Measurements from ENCODE around the gene VBP1.
"Not testable (repeated sequence)": the region's sequence is repeated elsewhere in the genome, so short reads cannot be mapped to it uniquely, and the experiment has no call there.

Gene VBP1, protein sequence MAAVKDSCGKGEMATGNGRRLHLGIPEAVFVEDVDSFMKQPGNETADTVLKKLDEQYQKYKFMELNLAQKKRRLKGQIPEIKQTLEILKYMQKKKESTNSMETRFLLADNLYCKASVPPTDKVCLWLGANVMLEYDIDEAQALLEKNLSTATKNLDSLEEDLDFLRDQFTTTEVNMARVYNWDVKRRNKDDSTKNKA

DNA sequence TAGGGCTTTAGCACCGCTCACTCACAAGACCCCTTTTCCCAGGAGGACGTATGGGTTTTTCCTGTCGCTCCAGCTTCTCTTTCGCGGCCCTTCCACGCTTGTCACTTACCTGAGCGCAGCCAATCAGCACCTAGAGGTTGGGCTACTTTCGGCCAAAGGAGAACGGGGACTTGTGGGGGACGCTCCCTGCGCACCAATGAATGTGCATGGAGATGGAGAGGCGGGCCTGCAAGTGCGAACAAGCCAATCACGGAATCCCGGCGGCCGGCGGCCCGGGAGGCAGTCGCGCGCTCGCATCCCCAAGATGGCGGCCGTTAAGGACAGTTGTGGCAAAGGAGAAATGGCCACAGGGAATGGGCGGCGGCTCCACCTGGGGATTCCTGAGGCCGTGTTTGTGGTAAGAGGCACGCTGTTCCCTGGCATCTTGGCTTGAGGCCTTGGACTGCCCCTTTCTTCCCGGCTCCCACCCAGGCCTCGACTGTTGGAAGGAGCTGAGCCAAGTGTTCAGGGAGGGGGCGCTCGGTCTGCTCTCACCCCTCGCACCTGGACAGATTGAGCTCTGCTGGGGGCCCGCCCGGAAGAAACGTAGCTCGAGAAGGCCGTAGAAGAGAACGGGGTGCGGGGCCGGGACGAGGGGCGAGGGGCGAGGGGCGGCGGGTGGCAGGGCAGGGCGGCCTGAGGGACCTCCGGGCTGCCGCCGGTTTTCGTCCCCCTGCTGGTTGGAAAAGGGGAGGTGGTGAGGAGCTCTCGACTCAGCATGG lies at the start of gene VBP1:
TSS of gene VBP1 (plus strand) at position 282 of the 761 bp plus-strand sequence. CDS start at position 305, 23 bp downstream.
- DNase-seq (ENCODE audit: low read depth) = peak; percentile 81

DNA sequence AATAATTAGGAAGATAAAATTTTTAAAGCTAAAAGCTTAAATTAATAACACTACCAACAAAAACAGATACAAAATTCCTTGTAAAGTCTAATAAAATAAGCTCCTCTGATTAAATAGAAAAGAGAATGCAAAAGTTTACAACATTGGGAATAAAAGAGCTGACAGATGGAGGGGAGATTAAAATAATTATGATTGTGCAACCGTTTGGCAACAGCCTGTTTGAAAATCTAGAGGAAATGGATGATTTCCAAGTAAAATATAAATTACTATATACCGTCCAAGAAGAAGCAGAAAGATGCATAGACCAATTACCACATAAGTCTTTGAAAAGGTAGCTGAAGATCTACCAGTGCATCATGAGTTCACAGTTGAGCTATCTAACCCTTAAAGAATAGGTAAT lies 46.4 kb upstream of the VBP1 start:
- DNase-seq (ENCODE audit: low read depth) = no peak

DNA sequence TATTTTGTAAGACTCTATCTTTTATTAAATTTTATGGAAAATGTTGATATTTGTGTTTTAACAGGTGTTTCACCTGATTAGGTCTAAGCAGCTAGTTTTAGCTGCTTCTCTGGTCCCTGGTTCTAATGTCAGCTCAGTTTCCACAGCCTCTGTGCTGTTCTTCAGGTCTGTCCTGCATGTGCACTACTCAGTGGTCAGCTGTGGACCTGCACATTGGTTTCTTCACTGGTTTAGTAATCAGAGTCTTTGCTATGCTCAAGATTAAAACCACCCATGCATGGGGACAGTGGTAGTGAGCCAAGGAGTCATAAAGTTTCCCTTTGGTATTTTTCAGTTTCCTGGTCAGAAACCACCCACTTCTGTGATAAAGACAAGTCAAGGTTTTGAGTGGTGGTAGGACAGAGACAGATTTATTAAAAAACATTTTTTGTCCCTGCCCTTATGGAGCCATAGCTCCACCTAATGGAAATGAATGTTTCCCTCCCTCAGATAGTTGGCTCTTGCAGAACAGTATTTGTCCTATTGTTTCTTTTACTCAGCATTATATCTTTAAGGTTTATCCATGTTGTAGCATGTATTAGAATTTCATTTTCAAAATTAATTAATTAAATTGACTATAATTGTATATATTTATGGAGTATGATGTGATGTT lies 36.8 kb upstream of the VBP1 start:
- no peak for DNase-seq (ENCODE audit: low read depth)

DNA sequence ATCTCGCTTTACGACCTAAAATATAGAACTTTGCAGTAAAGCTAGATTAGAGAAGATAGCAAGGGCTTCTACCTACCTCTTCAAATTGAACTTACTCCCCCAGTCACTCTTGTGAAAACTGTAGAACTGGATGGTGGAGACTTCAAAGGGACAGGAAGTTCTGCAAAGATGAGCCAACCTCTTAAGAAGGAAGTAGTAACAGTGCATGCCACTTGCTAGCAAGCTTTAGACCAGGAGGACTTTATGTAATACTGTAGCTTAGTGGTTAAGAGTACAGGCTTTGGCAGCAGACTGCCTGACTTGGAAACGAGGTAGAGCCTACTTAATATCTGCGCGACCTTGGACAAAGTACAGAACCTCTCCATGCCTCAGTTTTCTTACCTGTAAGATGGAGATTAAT lies 27.5 kb upstream of the VBP1 start:
- no peak for DNase-seq (ENCODE audit: low read depth)

DNA sequence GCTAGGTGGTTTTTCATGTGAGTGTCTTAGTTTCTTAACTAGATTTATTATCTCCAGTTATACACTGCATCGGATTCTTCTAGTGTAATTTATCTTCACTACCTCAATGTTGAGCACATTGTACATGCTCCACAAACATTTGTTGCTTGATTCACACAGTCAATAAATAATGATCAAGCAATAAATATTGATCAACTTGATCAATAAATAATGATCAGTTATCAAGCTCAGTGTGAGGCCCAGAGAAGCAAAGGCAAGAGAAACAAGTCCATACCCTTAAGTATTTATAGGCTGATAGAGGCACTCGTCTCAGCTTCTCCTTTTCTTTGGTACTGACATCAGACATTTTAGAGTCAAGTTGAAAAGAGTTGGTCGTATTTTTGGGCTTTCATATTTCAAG lies 5.1 kb upstream of the VBP1 start:
- DNase-seq (ENCODE audit: low read depth) = no peak

DNA sequence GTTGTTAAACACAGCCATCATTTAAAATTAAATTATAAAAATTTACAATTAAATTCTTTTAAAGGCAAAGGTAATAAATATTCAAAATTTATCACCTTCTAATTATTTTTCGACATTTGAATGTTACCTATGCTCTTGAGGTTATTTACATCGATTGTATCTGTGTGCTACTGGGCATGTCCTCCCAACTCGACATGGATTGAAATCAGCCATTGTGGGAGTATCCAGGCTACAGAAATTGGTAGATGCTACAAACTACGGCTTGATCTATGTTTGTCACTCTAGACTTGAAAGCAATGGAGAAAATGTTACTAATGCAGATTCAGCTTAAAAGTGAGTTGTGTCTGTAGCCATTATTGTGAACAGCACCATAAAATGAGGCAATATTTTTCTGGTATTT lies 2.5 kb upstream of the VBP1 start:
- no peak for DNase-seq (ENCODE audit: low read depth)

DNA sequence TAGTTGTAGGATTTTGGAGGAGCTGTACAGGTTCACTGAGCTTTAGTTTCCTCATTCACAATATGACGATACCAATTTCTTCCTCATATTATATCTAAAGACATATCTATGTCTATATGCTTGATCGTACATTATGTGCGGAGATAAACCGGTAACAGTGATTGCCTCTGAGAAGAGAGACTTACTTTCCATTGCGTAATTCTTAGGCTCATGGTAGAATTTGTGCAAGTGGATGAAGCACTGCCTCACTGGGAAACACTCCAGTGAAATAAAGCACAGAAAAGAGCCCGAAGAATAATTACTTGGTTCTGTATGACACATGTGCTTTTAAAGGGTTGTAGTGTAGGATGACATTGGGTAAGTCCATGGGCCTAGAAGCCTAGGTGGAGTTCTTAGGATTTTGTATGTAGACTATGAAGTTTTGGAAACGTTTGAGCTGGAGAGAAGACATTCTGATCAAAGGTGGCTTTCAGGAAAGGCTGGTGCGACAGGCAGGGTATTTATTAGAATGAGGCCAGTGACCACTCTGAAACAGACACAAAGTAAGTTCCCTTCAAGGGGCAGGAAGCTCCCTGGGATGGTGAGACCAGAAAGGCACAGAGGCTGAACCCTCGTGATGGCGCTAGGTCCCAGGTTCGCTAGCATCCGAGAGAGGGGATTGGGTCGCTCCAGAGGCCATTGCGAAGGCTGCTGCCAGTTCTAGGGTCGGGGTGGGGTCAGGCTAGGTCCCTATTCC lies 649 bp upstream of the VBP1 start:
- DNase-seq (ENCODE audit: low read depth) = no peak

DNA sequence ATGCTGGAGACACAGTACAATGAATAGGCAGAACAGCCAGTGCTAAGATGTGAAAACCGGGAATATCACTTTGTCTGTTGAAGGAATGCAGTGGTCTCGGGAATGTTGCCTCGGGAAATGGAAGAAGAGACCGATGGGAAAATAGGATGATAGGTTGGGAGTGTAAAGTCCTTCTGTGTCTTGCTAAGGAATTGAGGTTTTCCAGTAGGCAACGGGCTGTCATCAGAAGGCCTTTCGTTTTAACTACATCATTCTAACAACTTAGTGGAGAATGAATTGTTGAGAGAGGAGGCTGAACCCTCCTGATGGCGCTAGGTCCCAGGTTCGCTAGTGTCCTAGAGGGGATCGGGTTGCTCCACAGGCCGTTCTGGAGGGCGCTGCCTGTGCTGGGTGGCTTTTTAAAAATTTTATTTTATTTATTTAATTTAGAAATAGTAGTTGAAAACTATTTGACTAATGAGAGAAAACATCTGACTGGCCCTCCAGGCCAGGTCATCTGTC lies 730 bp downstream of the VBP1 start:
- DNase-seq (ENCODE audit: low read depth) = no peak

DNA sequence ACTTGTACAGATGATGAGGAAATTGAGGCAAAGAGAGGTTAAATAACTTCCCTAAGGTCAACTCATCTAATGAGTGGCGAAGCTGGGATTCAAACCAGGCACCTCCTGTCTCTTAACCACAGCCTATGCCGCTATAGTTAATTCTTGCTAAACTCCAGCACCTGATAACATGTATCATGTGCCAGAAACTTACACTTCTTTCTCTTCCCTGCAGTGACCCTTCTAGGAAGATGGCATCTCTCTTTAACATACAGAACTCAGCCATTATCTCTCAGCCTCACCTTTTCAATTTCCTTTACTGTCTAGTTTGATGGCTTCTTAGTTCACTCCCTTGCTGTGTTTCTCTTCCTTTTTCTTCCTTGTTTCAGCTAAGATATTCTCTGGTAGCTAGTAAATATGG lies 2.5 kb downstream of the VBP1 start:
- no peak for DNase-seq (ENCODE audit: low read depth)

DNA sequence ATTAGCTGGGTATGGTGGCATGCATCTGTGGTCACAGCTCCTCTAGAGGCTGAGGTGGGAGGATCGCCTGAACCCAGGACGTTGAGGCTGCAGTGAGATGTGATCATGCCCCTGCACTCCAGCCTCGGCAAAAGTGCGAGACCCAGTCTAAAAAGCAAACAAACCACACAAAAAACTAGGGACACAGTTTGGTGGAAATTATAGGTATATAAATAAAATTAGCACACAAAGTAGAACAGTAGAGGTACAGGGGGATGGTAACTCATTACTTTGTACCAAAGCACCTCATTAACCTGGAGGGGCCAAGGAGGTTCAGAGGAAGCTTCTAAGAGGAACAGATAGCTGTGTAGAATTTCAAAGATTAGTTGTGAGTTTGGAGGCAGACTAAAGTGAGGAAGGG lies 5.1 kb downstream of the VBP1 start:
- no peak for DNase-seq (ENCODE audit: low read depth)

DNA sequence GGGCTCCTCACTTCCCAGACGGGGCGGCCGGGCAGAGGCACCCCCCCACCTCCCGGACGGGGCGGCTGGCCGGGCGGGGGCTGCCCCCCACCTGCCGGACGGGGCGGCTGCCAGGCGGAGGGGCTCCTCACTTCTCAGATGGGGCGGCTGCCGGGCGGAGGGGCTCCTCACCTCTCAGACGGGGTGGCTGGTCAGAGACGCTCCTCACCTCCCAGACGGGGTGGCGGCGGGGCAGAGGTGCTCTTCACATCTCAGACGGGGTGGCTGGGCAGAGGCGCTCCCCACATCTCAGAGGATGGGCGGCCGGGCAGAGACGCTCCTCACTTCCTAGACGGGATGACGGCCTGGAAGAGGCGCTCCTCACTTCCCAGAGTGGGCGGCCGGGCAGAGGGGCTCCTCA lies 7.5 kb downstream of the VBP1 start:
- not testable (repeated sequence) for DNase-seq (ENCODE audit: low read depth)

DNA sequence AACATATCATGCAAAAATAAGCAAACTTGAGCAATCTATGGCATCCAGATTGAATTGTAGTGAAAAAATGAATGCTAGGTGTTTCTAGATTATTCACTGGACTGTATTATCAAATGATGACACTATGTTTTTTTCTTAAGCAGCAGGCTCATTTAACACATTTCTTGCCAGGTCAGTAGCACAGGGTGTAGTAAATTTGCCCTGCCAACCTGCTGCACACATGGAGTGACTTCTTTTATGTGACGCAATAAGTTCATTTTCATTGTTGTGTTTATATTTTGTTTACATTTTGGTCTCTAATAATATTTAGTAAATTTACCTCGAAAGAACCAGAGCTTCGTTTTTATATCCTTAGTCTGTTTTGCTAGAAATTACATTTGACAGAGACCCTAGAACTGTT lies 9.5 kb downstream of the VBP1 start:
- DNase-seq (ENCODE audit: low read depth) = no peak

DNA sequence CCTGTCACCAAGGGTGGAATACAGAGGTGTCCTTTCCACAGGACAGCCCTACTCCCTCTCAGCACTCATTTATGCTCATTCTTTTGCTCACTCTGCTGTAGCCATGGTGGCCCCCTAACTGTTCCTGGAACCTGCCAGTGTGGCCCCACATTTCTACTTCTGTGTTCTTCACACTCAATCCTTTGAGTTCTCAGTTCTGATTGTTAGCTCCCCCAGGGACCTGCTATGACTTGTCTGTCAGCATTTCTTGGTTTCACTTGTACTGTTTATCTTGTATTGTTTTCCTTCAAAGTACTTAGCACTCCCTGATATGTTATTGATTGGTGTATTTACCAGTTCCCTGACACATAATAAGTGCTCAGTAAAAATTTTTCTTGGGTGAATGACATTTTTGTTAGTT lies 14.9 kb downstream of the VBP1 start:
- DNase-seq (ENCODE audit: low read depth) = no peak

DNA sequence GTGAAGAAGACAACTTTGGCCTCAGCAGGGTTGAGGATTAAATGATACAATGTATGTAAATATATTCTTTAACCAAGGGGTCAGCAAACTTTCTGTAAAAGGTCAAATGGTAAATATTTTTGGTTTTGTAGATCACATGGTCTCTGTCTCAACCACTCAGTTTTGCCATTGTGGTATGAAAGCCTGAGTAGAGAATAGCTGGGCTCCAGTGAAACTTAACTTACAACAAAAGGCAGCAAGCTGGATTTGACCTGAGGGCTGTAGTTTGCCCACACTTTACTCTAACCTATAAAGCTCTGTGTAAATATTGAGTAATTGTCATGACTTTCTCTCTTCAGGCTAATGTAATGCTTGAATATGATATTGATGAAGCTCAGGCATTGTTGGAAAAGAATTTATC lies 19.6 kb downstream of the VBP1 start:
- DNase-seq (ENCODE audit: low read depth) = no peak

DNA sequence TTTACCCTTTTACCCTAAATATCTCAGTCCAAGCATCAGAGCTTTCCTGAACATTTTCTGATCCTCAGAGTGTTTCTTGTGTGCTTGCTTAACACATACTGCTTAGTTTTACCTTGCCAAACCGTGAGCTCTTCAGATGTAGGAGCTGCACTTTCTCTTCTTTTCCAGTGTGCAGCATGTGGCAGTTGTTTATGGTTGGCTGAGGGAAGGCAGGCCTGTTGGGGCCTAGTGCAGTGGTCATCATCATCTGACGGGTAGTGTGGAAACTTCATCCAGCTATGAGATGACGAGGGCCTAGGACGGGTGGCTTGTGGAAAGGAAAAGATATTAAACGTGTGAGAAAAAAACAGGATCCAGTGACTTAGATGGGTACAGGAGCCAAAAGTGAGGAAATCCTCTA lies 21.5 kb downstream of the VBP1 start:
- DNase-seq (ENCODE audit: low read depth) = no peak

DNA sequence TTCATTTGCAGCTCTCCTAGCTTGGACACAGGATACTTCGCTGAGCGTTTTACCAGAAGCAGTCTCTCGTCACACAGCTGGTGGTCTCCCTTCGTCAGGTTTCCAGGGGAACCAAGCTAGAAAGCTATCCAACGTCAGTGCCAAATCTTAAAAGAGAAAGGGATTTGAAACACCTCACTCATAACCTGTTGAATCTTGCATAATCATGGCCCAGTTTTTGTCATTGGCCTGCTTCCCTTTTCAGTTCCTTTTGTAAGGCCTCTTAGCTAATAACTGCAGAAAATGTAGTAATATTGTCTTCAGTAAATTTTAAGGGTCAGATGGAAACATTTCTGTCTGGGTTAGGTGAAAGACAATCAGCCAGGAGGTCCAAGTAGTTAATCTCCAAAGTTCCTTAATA lies 26.0 kb downstream of the VBP1 start:
- no peak for DNase-seq (ENCODE audit: low read depth)

DNA sequence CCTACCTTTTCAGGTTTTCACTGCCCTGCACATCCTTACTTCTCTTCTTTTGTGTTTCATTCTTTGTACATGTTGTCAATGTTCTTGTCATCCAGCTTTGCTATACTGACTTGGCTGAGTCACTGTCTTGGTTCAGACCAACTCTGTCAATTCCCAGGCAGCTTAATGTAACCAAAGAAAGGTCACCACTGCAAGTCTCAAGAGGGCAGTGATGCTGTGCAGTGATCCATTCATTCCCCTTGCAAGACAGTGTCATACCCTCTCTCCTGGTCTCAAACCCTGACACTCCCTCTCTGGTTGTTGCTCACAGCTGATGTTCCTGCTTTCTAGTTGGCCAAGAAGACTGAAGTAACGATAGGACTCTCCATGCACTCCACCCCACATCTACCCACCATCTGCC lies 30.5 kb downstream of the VBP1 start:
- DNase-seq (ENCODE audit: low read depth) = no peak

DNA sequence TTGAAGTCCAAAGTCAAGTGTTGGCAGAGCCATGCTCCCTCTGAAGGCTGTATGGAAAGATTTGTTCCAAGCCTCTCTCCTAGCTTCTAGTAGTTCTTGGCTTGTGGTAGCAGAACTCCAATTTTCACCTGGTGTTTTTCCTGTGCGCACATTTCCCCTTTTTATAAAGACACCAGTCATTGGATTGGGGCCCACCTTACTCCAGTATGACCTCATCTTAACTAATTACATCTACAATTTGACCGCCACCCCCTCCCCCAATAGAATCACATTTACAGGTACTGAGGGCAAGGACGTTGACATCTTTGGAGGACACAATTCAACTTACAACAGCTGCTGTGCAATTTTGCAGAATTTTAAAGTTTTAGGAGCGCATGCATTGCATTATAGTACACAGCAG lies 31.2 kb downstream of the VBP1 start:
- no peak for DNase-seq (ENCODE audit: low read depth)

DNA sequence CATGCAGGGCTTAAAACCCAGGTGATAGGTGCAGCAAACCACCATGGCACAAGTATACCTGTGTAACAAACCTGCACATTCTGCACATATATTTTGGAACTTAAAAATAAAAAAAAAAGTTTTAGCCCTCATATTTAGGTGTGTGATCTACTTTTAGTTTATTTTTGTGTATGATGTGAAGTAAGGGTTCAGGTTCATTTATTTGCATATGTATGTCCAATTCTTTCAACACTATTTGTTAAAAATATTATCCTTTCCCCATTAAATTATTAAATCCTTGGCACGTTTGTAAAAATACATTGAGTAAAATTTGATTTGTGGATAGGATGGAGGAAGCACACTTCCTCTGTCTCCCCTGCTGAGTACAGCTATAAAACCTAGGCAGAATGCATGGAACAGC lies 35.1 kb downstream of the VBP1 start:
- no peak for DNase-seq (ENCODE audit: low read depth)

DNA sequence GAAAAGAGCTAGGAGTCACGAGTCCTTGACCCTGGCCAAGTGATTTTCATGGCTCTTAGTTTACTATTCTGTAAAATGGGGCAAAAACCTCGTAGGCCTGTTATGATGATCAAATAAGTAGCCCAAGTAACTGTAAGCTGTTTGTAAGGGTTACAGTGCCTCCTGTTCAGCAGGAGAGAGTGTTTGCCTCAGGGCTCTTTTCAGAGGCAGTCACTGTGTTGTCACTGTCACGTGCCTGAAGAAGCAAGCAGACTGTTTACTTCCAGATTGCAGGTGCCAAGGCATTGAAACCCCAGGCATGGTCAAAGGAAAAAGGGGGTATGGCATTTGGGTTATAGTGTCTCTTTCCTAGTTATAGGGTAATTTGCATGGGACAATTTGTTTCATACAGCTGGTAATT lies 43.5 kb downstream of the VBP1 start:
- DNase-seq (ENCODE audit: low read depth) = no peak

DNA sequence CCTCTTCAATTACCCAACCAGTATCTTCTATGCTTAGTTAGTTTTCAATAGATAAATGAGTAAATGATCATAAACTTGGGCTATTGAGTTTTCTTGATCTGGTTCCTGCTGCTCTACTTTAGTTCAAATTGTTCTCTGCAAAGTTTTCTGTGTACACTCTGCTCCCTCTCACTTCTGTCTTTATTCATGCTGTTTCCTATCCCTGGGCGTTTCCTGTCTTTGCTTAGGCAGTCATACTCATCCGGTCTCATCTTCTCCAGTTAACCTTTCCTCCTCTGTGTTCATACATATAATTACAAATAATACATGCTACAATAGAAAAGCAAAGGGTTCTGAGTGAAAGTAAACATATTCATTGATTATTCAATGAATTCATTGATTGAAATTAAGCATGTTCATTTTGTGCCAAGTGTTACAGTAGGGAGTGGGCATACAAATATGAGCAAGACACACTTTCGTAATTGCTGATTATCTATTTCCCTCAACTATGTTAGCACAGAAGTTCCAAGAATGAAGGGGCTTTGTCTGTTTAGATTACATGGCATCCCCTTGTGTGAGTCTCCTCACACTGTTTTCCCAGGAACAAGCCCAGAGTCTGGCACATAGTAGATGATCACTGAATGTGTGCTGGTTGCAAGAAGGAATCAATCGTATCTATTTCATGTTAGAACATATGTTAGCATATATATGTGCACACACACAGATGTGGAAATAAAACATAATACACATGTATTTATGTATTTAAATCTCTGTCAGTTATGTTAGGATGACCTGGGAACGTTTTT lies 46.9 kb downstream of the VBP1 start:
- no peak for DNase-seq (ENCODE audit: low read depth)

Data from GM04504 (cell line).